HG02852 (cell line): Measurements from ENCODE around the gene CAMSAP1.
"Not testable (repeated sequence)": the region's sequence is repeated elsewhere in the genome, so short reads cannot be mapped to it uniquely, and the experiment has no call there.

ENCODE experiments used
- ATAC-seq: cut with Tn5 transposase; IDR thresholded peaks from one replicate; pipeline ENCODE4 v1.9.1; 2021; ENCODE audit warnings: mild to moderate bottlenecking, moderate library complexity; ENCODE audit not compliant: unreplicated experiment

Gene CAMSAP1

GRCh38 chr9:135901031-135901758, 6.2 kb downstream of the CAMSAP1 start:
- no peak for ATAC-seq

- no peak for ATAC-seq
Measured at GRCh38 chr9:135898634-135899407, 8.5 kb downstream of the CAMSAP1 start.

GRCh38 chr9:135896626-135897025, 10.7 kb downstream of the CAMSAP1 start:
- ATAC-seq = no peak

- ATAC-seq = no peak
Measured at GRCh38 chr9:135896205-135896604, 11.1 kb downstream of the CAMSAP1 start.

GRCh38 chr9:135895202-135895848, 12.0 kb downstream of the CAMSAP1 start:
- ATAC-seq = no peak

- no peak for ATAC-seq
Measured at GRCh38 chr9:135893104-135893503, 14.2 kb downstream of the CAMSAP1 start.

GRCh38 chr9:135892327-135892726, 15.0 kb downstream of the CAMSAP1 start:
- ATAC-seq = not testable (repeated sequence)

- ATAC-seq = no peak
Measured at GRCh38 chr9:135891027-135891631, 16.2 kb downstream of the CAMSAP1 start.

DNA sequence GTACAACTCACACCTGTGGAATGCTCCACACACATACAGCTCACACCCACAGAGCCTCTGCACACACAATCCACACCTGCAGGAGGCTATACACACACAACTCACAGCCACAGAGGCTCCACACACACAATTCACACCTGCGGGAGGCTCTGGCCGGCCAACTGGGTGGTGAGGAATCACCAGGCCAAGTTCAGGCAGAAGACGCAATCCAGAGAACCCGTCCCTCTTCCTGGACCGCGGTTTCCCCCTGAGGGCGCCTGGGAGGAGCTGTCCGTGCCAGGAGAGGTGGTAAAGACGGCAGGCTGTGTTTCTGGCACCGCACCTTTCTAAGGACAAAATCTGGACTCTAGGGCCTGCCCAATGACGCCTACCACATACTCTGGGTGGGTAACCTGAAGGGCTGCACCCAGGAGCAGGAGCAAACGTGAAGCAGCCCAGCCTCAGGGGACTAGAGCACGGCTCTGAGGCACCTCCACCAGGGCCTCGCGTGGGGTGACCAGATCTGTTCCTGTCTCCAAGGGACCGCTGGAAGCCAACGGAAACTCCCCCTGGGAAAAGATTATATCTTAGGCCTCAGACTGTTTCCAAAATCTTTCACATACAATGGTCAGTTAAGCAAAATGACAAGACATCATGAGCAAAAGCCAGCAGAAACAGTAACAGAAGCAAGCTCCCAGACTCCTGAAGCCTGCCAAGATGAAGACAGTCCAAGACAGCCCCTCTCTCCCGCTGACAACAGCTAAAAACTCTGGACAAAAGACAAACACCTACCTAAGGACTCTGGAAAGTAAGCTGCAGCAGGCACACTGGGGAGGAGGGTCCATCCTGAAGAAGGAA, 16.9 kb downstream of the CAMSAP1 start:
- ATAC-seq = no peak

GRCh38 chr9:135889564-135890189, 17.7 kb downstream of the CAMSAP1 start:
- no peak for ATAC-seq

DNA sequence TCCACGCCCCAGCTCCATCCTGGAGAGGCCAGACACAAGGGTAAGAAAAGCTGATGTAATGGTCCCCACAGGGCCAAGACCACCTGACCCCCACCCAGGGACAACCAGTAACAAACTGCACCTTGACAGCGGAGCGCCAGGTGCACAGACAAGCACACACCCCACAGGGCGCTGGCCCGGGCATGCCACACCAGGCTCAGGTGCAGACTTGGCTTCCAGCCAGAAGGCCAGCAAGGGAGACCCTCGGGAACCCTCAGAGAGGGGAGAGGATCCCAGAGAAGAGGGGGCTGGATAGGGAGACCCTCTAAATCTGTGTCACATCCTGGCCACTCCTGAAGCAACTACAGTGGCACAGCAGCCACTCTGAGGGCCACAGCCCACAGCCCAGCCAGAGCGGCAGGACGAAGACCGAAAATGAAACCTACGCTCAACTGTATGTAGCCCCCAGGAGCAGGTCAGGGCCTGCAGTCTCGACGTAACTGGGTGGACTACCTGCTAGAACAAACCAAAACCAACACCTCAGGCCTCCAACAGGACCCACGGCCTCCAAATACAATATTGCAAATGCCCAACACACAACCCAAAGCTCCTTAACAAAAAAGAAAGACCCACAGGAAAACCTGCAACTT, 18.5 kb downstream of the CAMSAP1 start:
- ATAC-seq = no peak

GRCh38 chr9:135888126-135888765, 19.1 kb downstream of the CAMSAP1 start:
- ATAC-seq = no peak

GRCh38 chr9:135887585-135888050, 19.7 kb downstream of the CAMSAP1 start:
- peak; percentile 56 for ATAC-seq

- ATAC-seq = peak; percentile 15
Measured at GRCh38 chr9:135887021-135887507, 20.3 kb downstream of the CAMSAP1 start.

DNA sequence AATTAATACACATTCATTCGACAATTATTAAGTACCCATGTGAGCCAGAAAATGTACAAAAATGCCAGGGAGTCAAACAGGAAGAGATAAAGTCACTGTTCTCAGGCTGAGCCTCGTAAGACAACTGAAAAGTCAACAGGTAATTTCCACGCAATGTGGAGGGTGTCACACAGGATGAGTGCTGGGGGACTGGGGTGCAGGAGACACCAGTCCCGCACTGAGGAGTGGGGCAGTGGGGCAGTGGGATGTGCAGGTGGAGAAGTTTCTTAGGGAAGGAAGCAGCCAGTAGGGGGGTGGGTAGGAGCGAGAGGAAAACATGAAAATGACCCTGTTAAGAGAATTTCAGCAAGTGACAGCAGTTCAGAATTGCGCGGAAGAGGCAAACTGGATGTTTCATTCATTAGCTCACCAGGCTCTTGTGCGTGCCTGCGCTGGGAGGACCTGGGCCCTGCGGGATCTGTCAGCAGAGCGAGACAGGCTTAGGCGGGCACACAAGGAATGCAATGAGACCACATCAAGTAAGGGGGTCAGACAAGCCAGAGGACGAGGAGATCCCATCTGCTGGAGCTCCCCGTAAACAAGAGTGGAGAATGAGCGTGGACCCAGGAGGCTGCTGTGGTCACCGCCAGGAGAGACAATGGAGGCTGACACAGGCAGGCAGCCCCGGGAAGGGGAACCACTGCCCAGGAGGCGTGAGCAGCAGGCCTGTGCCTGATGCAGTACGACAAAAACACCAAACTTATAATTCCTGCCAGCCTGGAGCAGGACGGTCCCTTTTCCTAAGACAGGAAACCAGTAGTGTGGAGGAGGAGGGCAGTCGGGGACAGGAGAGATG, 21.0 kb downstream of the CAMSAP1 start:
- no peak for ATAC-seq

DNA sequence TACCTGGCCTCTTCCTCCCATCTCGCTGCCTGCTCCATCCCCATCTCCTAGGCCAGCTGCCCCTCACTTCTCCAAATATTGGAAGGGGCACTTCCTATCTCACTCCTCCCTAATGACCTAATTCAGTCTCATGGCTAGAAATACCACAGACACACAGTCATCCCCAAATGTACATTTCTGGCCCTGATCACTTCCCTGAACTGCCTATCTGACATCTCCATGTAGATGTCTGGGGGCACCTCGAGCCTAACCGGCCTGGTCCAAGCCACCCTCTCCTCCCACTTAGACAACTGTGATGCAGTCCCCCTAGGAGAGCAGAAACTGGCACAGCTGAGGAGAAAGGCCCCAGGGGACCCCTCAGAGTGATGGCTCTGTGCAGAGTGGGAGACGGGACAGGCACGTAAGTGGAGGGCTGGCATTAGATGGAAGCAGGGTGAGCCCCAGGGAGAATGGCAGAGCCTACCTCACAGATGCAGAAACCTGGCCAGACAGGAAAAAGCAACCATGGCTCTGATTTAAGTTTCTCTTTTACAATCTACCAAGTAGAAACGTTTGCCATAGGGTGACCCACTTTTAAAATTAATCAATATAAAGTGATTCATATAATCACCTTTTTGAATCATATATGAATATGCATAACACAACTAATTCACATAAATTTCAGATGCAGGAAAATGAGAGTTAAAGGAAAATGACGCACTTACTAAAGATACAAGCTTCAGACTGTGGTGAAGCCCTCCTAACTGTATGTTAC, 22.1 kb downstream of the CAMSAP1 start:
- no peak for ATAC-seq

DNA sequence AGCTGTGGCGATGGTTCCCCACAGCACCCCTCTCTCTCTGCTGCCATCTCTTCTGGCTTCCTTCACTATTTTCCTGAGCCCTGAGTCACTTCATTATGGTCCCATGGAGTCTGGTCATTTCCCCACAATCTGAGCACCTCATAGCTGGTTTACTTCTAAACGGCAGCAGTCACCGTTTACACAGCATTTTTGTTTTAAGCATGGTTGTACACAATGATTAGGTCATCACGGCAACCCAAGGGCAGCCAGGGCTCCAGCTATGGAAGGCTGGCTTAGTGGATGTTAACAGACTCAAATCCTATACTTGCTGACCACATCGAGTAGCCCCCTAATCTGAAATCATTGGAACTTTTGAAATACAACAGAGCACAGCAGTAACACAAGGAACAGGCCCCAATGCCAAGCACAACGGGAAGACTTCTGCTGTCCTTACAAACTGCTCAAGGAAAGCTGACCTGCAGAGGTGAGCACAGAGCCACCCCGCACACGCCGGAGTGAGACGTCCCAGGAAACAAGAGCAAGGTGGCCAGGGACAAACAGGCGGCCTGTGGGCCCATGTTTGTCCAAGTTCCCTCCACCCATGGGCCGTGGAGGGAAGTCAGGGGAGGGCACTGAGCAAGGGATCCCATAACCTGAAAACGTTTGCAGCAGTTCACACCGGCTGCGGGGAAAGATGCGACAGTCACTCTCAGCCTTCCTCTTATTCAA, 22.9 kb downstream of the CAMSAP1 start:
- no peak for ATAC-seq
